Hepatocyte (in vitro differentiated cells): ENCODE data around the gene DHODH.

Experiments used
- CTCF ChIP-seq: fragments of 200-600 bp; sonication (generic); IDR thresholded peaks from 2 replicates; pipeline ENCODE4 v1.5.1; 2016; ENCODE audit warnings: antibody characterized with exemption, mild to moderate bottlenecking; ENCODE audit not compliant: poor library complexity
- EZH2 ChIP-seq: fragments of 200-600 bp; sonication (generic); IDR thresholded peaks from 2 replicates; pipeline ENCODE4 v1.6.1; 2016; ENCODE audit warnings: antibody characterized with exemption, mild to moderate bottlenecking, borderline replicate concordance
- EZH2phosphoT487 ChIP-seq: fragments of 200-600 bp; sonication (generic); IDR thresholded peaks from one replicate; pipeline ENCODE4 v1.6.1; 2018; ENCODE audit warnings: antibody characterized with exemption, mild to moderate bottlenecking, low read depth, moderate library complexity; ENCODE audit not compliant: unreplicated experiment, severe bottlenecking

- TF ChIP-seq CTCF (no peak), EZH2 (no peak), EZH2phosphoT487 (no peak)
Measured at GRCh38 chr16:71995038-71995437, 13.5 kb upstream of the DHODH start.
